Measurements from ENCODE around the gene PRKCE.

DNA sequence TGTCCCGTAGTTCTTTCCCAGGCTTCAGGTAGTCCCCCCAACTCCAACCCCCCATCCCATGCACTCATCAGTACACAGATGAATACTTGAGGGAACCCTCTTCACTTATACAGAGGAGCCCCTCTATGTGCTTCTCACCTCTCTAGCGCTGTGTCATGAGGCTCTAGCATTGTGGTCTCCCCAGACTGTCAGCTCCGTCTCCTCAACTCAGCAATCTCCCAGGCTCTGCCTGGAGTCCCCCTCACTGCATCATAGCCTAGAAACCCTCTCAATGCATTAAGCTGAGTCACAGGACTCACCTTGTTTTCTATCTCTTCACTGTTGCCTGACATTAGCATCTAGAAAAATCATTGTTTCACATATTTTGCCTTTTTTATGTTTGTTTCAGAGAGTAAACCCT is 20.2 kb upstream of the PRKCE start:
- TF ChIP-seq, protein P1, sequence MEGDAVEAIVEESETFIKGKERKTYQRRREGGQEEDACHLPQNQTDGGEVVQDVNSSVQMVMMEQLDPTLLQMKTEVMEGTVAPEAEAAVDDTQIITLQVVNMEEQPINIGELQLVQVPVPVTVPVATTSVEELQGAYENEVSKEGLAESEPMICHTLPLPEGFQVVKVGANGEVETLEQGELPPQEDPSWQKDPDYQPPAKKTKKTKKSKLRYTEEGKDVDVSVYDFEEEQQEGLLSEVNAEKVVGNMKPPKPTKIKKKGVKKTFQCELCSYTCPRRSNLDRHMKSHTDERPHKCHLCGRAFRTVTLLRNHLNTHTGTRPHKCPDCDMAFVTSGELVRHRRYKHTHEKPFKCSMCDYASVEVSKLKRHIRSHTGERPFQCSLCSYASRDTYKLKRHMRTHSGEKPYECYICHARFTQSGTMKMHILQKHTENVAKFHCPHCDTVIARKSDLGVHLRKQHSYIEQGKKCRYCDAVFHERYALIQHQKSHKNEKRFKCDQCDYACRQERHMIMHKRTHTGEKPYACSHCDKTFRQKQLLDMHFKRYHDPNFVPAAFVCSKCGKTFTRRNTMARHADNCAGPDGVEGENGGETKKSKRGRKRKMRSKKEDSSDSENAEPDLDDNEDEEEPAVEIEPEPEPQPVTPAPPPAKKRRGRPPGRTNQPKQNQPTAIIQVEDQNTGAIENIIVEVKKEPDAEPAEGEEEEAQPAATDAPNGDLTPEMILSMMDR (IDR thresholded peaks at IDR 0.05; ENCODE audit: poor library complexity): no peak
- no peak for TF ChIP-seq EZH2 (IDR thresholded peaks at IDR 0.05; ENCODE audit: borderline replicate concordance)
- no peak for TF ChIP-seq EZH2phosphoT487 (IDR thresholded peaks at IDR 0.05; ENCODE audit: low read depth, severe bottlenecking, unreplicated experiment)
